OCI-LY7 (cell line): Measurements from ENCODE around the gene HIP1. TPM values are rescaled to one million over a fixed set of nuclear protein-coding genes. Genes with fewer than 3 reads are reported as not detected.

Experiments used
- BruUV-seq: library from RNA; stranded (reverse); fragments of 400-500 nt; replicated peaks from 2 replicates; lab custom pipeline; 2021; lab: Mats Ljungman, UMichigan
- CTCF ChIA-PET: fragments of 300-600 bp; sonication (Branson Sonifier 250); formaldehyde crosslinking; loops from one replicate; lab custom pipeline; 2022; ENCODE audit warnings: antibody characterized with exemption; ENCODE audit not compliant: unreplicated experiment; lab: Charles Lee
- POLR2A ChIA-PET: fragments of 300-600 bp; sonication (Branson Sonifier 250); formaldehyde crosslinking; loops from one replicate; lab custom pipeline; 2022; ENCODE audit warnings: antibody characterized with exemption; lab: Charles Lee
- DNase-seq: peaks from one replicate; pipeline ENCODE4 v3.0.0-alpha.2; 2015; ENCODE audit warnings: low spot score
- H2AFZ ChIP-seq: fragments of 200-600 bp; sonication (generic), shearing (Covaris generic); 2 replicates; pipeline ENCODE4 v1.6.1; 2014; ENCODE audit warnings: mild to moderate bottlenecking, antibody characterized with exemption, low read length, moderate library complexity
- H3K27ac ChIP-seq: fragments of 200-600 bp; sonication (generic); 2 replicates; pipeline ENCODE4 v1.5.1; 2014; ENCODE audit warnings: mixed run types, low read depth, mild to moderate bottlenecking, moderate library complexity, low read length, inconsistent platforms; ENCODE audit not compliant: poor library complexity, severe bottlenecking
- H3K36me3 ChIP-seq: fragments of 200-600 bp; sonication (generic); 2 replicates; pipeline ENCODE4 v1.6.1; 2014; ENCODE audit warnings: mild to moderate bottlenecking, antibody characterized with exemption, low read length, moderate library complexity, mixed read lengths; ENCODE audit not compliant: insufficient read depth
- H3K4me1 ChIP-seq: fragments of 200-600 bp; sonication (generic); 2 replicates; pipeline ENCODE4 v1.5.1; 2014; ENCODE audit warnings: mild to moderate bottlenecking, low read length; ENCODE audit not compliant: insufficient read depth, poor library complexity, severe bottlenecking
- H3K4me2 ChIP-seq: fragments of 200-600 bp; sonication (generic); 2 replicates; pipeline ENCODE4 v1.6.1; 2014; ENCODE audit warnings: mild to moderate bottlenecking, low read length
- H3K4me3 ChIP-seq: fragments of 200-600 bp; sonication (generic); 2 replicates; pipeline ENCODE4 v1.5.1; 2014; ENCODE audit warnings: mild to moderate bottlenecking, low read depth, low read length; ENCODE audit not compliant: poor library complexity, severe bottlenecking
- H3K79me2 ChIP-seq: fragments of 200-600 bp; sonication (generic); 2 replicates; pipeline ENCODE4 v1.6.1; 2016; ENCODE audit warnings: low read depth, mild to moderate bottlenecking, low read length, moderate library complexity, mixed read lengths; ENCODE audit not compliant: insufficient read depth
- H3K9me2 ChIP-seq: fragments of 200-600 bp; sonication (generic); 2 replicates; pipeline ENCODE4 v1.6.1; 2016; ENCODE audit warnings: mild to moderate bottlenecking, low read length, mixed read lengths; ENCODE audit not compliant: insufficient read depth
- H3K9me3 ChIP-seq: fragments of 200-600 bp; sonication (generic); 2 replicates; pipeline ENCODE4 v1.6.1; 2014; ENCODE audit warnings: mild to moderate bottlenecking, mixed run types, low read length, mixed read lengths
- H4K20me1 ChIP-seq: fragments of 200-600 bp; sonication (generic); 2 replicates; pipeline ENCODE4 v1.6.1; 2014; ENCODE audit warnings: mild to moderate bottlenecking, antibody characterized with exemption, low read length, moderate library complexity, mixed read lengths; ENCODE audit not compliant: insufficient read depth
- EZH2phosphoT487 ChIP-seq: fragments of 200-600 bp; sonication (generic); IDR thresholded peaks from 2 replicates; pipeline ENCODE4 v1.6.1; 2018; ENCODE audit warnings: low read depth, borderline replicate concordance, mild to moderate bottlenecking, mixed run types, antibody characterized with exemption, low read length, moderate library complexity, mixed read lengths
- intact Hi-C: fragments of 100-400 bp; cut with micrococcal nuclease; formaldehyde crosslinking; loops from one replicate; pipeline ENCODE4 v1.10.0; 2022; ENCODE audit not compliant: unreplicated experiment
- total RNA-seq, 2 experiments: library from RNA; depleted of rRNA in 1 of 2; stranded (reverse); fragments of >200 nt in 1 of 2; shearing (Covaris generic) in 1 of 2; gene quantifications; 2 replicates each; pipeline ENCODE4 v1.2.3, GENCODE V29; 2014 to 2022
- TF ChIP-seq, protein P1 (sequence below): fragments of 200-600 bp; sonication (generic); conservative IDR thresholded peaks from 2 replicates; pipeline ENCODE4 v1.5.1; 2014; ENCODE audit warnings: mild to moderate bottlenecking, antibody characterized with exemption, low read length, moderate library complexity, mixed read lengths

Gene HIP1
- total RNA-seq, 2 experiments from 2014 or later: 15.0 to 27.8 TPM

- DNase-seq: no peak
- peaks cover 9% of the 10 kb centered on the region for H3K4me1 ChIP-seq
- H3K9me2 ChIP-seq: no peaks in the 10 kb centered on the region
- ChIA-PET POLR2A (interaction anchor here (0.6 to 0.9 kb wide), 2 partner anchors 23 to 41 kb away, joined by 3 to 4 read pairs; no protein-coding TSS in a partner anchor), CTCF (no interaction called here)
- TF ChIP-seq EZH2phosphoT487: no peak
- TF ChIP-seq, protein P1, sequence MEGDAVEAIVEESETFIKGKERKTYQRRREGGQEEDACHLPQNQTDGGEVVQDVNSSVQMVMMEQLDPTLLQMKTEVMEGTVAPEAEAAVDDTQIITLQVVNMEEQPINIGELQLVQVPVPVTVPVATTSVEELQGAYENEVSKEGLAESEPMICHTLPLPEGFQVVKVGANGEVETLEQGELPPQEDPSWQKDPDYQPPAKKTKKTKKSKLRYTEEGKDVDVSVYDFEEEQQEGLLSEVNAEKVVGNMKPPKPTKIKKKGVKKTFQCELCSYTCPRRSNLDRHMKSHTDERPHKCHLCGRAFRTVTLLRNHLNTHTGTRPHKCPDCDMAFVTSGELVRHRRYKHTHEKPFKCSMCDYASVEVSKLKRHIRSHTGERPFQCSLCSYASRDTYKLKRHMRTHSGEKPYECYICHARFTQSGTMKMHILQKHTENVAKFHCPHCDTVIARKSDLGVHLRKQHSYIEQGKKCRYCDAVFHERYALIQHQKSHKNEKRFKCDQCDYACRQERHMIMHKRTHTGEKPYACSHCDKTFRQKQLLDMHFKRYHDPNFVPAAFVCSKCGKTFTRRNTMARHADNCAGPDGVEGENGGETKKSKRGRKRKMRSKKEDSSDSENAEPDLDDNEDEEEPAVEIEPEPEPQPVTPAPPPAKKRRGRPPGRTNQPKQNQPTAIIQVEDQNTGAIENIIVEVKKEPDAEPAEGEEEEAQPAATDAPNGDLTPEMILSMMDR: no peak
- no peak overlapping the region for H3K4me3 ChIP-seq
- H3K79me2 ChIP-seq: no peaks in the 10 kb centered on the region
- no peak overlapping the region for H3K27ac ChIP-seq
- no peak overlapping the region for H2AFZ ChIP-seq
- intact Hi-C loops: loop anchor here (5.0 kb wide), 2 partner anchors 114 to 229 kb away; no protein-coding TSS in a partner anchor
- no peaks in the 10 kb centered on the region for H3K36me3 ChIP-seq
- H3K9me3 ChIP-seq: no peaks in the 10 kb centered on the region
- no TSS peak for BruUV-seq
- no peaks in the 10 kb centered on the region for H4K20me1 ChIP-seq
- no peak overlapping the region for H3K4me2 ChIP-seq
These were observed 17.7 kb upstream of the HIP1 start for GRCh38 chr7:75756206-75756990.

- no peak overlapping the region for H3K27ac ChIP-seq
- TF ChIP-seq, protein P1: no peak
- TF ChIP-seq EZH2phosphoT487: no peak
- intact Hi-C loops: no loop called here
- H3K4me2 ChIP-seq: no peak overlapping the region
- peaks cover 48% of the 10 kb centered on the region for H3K4me1 ChIP-seq
- no peak overlapping the region for H3K4me3 ChIP-seq
- POLR2A ChIA-PET: interaction anchor here (0.6 to 1.7 kb wide), 3 partner anchors 53 to 91 kb away, joined by 3 to 4 read pairs (median 3); no protein-coding TSS in a partner anchor
- H3K36me3 ChIP-seq: no peaks in the 10 kb centered on the region
- no peaks in the 10 kb centered on the region for H3K9me2 ChIP-seq
- H3K9me3 ChIP-seq: no peaks in the 10 kb centered on the region
- H2AFZ ChIP-seq: no peak overlapping the region
- no peak for DNase-seq
- BruUV-seq: no TSS peak
- H3K79me2 ChIP-seq: no peaks in the 10 kb centered on the region; the same call in 1 of the 2 replicates
- H4K20me1 ChIP-seq: no peaks in the 10 kb centered on the region
- CTCF ChIA-PET: no interaction called here
These were observed 4.7 kb upstream of the HIP1 start for GRCh38 chr7:75743455-75743859.
